CD4-positive, CD25-positive, alpha-beta regulatory T cell (primary cell): ENCODE results near the gene NR2C1. TPM values are rescaled to one million over a fixed set of nuclear protein-coding genes. Genes with fewer than 3 reads are reported as not detected.
"Not testable (repeated sequence)": the region's sequence is repeated elsewhere in the genome, so short reads cannot be mapped to it uniquely, and the experiment has no call there.

Experiments used
- ATAC-seq, 2 donors: fragments of 150-1000 bp; cut with Tn5 transposase; one replicate each; pipeline ENCODE4 v1.10.0; 2021; ENCODE audit warnings: low read depth in 2 of 2, moderate number of reproducible peaks in 2 of 2, moderate library complexity in 1 of 2
- DNase-seq, 3 donors: peaks; one replicate each; pipeline versions ENCODE4 v3.0.0 to v3.0.0-alpha.2; 2012 to 2022; ENCODE audit warnings: mixed read lengths in 1 of 3
- H3K27ac ChIP-seq: one replicate; pipeline ENCODE4 v1.7.0; 2013; ENCODE audit warnings: mild to moderate bottlenecking, low read length; ENCODE audit not compliant: insufficient read depth, poor library complexity, severe bottlenecking
- H3K27me3 ChIP-seq: one replicate; pipeline ENCODE4 v1.7.0; 2013; ENCODE audit warnings: low read length; ENCODE audit not compliant: control insufficient read depth, insufficient read depth
- H3K36me3 ChIP-seq: one replicate; pipeline ENCODE4 v1.7.0; 2013; ENCODE audit warnings: mild to moderate bottlenecking, low read length, moderate library complexity; ENCODE audit not compliant: control insufficient read depth, insufficient read depth
- H3K4me1 ChIP-seq: 2 replicates; pipeline ENCODE4 v1.7.0; 2013; ENCODE audit warnings: mild to moderate bottlenecking, low read length; ENCODE audit not compliant: insufficient read depth, control insufficient read depth, poor library complexity, severe bottlenecking
- H3K4me3 ChIP-seq: one replicate; pipeline ENCODE4 v1.7.0; 2013; ENCODE audit warnings: low read depth, mild to moderate bottlenecking, low read length, moderate library complexity
- H3K9me3 ChIP-seq, 2 experiments: 1 replicate in 1 of 2; 2 replicates in 1 of 2; pipeline ENCODE4 v1.7.0; 2013; ENCODE audit warnings: low read length in 2 of 2, mild to moderate bottlenecking in 1 of 2, moderate library complexity in 1 of 2; ENCODE audit not compliant: control insufficient read depth in 2 of 2
- H3K27ac Mint-ChIP-seq, 3 donors: one replicate each; pipeline ENCODE4 v1.8.0; 2020 to 2022; ENCODE audit warnings: mild to moderate bottlenecking in 3 of 3, mixed read lengths in 3 of 3, moderate library complexity in 2 of 3
- H3K27me3 Mint-ChIP-seq: one replicate; pipeline ENCODE4 v1.8.0; 2022; ENCODE audit warnings: mild to moderate bottlenecking, mixed read lengths
- H3K36me3 Mint-ChIP-seq: one replicate; pipeline ENCODE4 v1.8.0; 2020; ENCODE audit warnings: mixed read lengths
- H3K4me1 Mint-ChIP-seq, 4 donors: one replicate each; pipeline ENCODE4 v1.8.0; 2020 to 2022; ENCODE audit warnings: mixed read lengths in 4 of 4, mild to moderate bottlenecking in 1 of 4
- H3K4me3 Mint-ChIP-seq, 4 donors: one replicate each; pipeline ENCODE4 v1.8.0; 2020 to 2022; ENCODE audit warnings: mild to moderate bottlenecking in 4 of 4, mixed read lengths in 4 of 4, moderate library complexity in 3 of 4
- H3K9me3 Mint-ChIP-seq, 7 donors: one replicate each; pipeline ENCODE4 v1.8.0; 2020 to 2022; ENCODE audit warnings: mixed read lengths in 7 of 7, mild to moderate bottlenecking in 3 of 7, moderate library complexity in 2 of 7
- polyA plus RNA-seq, 4 donors: library from polyadenylated mRNA; unstranded; fragments of 300-500 nt; fragmentation: Illumina TruSeq; gene quantifications; one replicate each; pipeline ENCODE4 v1.2.3, GENCODE V29; 2021
- total RNA-seq: library from RNA; stranded (reverse); gene quantifications from one replicate; pipeline ENCODE4 v1.2.3, GENCODE V29; 2022

Gene NR2C1
- total and polyA plus RNA-seq, 5 donors from 2014 or later = 6.1 to 58.3 (median 9.7) TPM

- Histone ChIP-seq H3K9me3 (no peaks in the 10 kb centered on the region), H3K4me3 (no peak overlapping the region), H3K27me3 (no peaks in the 10 kb centered on the region), H3K36me3 (no peaks in the 10 kb centered on the region), H3K4me1 (peaks cover 8% of the 10 kb centered on the region), H3K27ac (no peak overlapping the region)
- Mint-ChIP-seq H3K36me3 (no peaks in the 10 kb centered on the region), H3K27me3 (peaks cover 7% of the 10 kb centered on the region), H3K27ac (no peak overlapping the region), H3K4me3 (no peak overlapping the region), H3K4me1 (peaks cover 5 to 17% (median 11%) of the 10 kb centered on the region in 4 donors), H3K9me3 (no peaks in the 10 kb centered on the region)
- DNase-seq (no peak), ATAC-seq (no peak)
Observed at GRCh38 chr12:95099270-95099790, 25.9 kb upstream of the NR2C1 start.

GRCh38 chr12:95096852-95097251, 23.4 kb upstream of the NR2C1 start:
- no peaks in the 10 kb centered on the region for H3K36me3 Mint-ChIP-seq
- H3K4me1 ChIP-seq = no peaks in the 10 kb centered on the region
- H3K27ac Mint-ChIP-seq = no peak overlapping the region
- H3K27ac ChIP-seq = no peak overlapping the region
- H3K9me3 Mint-ChIP-seq = no peaks in the 10 kb centered on the region
- peaks cover 7% of the 10 kb centered on the region for H3K27me3 Mint-ChIP-seq
- no peak for ATAC-seq
- no peaks in the 10 kb centered on the region for H3K27me3 ChIP-seq
- no peaks in the 10 kb centered on the region for H3K9me3 ChIP-seq
- H3K36me3 ChIP-seq = no peaks in the 10 kb centered on the region
- H3K4me3 Mint-ChIP-seq = no peak overlapping the region
- no peak for DNase-seq
- H3K4me3 ChIP-seq = no peak overlapping the region
- no peaks in the 10 kb centered on the region for H3K4me1 Mint-ChIP-seq

GRCh38 chr12:95096378-95096777, 23.0 kb upstream of the NR2C1 start:
- Histone ChIP-seq H3K36me3 (no peaks in the 10 kb centered on the region), H3K4me3 (no peak overlapping the region), H3K9me3 (no peaks in the 10 kb centered on the region), H3K27me3 (no peaks in the 10 kb centered on the region), H3K27ac (no peak overlapping the region), H3K4me1 (no peaks in the 10 kb centered on the region)
- Mint-ChIP-seq H3K27me3 (peaks cover 7% of the 10 kb centered on the region), H3K4me1 (no peaks in the 10 kb centered on the region), H3K36me3 (no peaks in the 10 kb centered on the region), H3K27ac (no peak overlapping the region), H3K4me3 (no peak overlapping the region), H3K9me3 (no peaks in the 10 kb centered on the region)
- DNase-seq (no peak), ATAC-seq (no peak)

GRCh38 chr12:95095866-95096265, 22.4 kb upstream of the NR2C1 start:
- not testable (repeated sequence) for H3K4me1 Mint-ChIP-seq, DNase-seq, H3K4me1 ChIP-seq, H3K27ac ChIP-seq, H3K27me3 ChIP-seq, ATAC-seq, H3K4me3 Mint-ChIP-seq, H3K27ac Mint-ChIP-seq, H3K36me3 ChIP-seq, H3K4me3 ChIP-seq, H3K9me3 ChIP-seq, H3K36me3 Mint-ChIP-seq, H3K27me3 Mint-ChIP-seq, H3K9me3 Mint-ChIP-seq

- Histone ChIP-seq H3K4me3 (no peak overlapping the region), H3K9me3 (no peaks in the 10 kb centered on the region), H3K4me1 (no peaks in the 10 kb centered on the region), H3K36me3 (no peaks in the 10 kb centered on the region), H3K27ac (no peak overlapping the region), H3K27me3 (peaks cover 2% of the 10 kb centered on the region)
- Mint-ChIP-seq H3K4me3 (no peak overlapping the region), H3K9me3 (peaks cover 0 to 1% (median 0%) of the 10 kb centered on the region in 7 donors), H3K36me3 (no peaks in the 10 kb centered on the region), H3K4me1 (peaks cover 0 to 6% (median 3%) of the 10 kb centered on the region in 4 donors), H3K27ac (no peak overlapping the region), H3K27me3 (peaks cover 16% of the 10 kb centered on the region)
- DNase-seq (no peak), ATAC-seq (no peak)
Observed at GRCh38 chr12:95089462-95089861, 16.0 kb upstream of the NR2C1 start.

- H3K36me3 Mint-ChIP-seq = no peaks in the 10 kb centered on the region
- peaks cover 0 to 6% (median 3%) of the 10 kb centered on the region in 4 donors for H3K4me1 Mint-ChIP-seq
- peaks cover 0 to 1% (median 0%) of the 10 kb centered on the region in 7 donors for H3K9me3 Mint-ChIP-seq
- Histone ChIP-seq H3K36me3 (no peaks in the 10 kb centered on the region), H3K4me3 (no peak overlapping the region), H3K4me1 (no peaks in the 10 kb centered on the region), H3K27ac (no peak overlapping the region), H3K9me3 (no peaks in the 10 kb centered on the region), H3K27me3 (peaks cover 2% of the 10 kb centered on the region)
- DNase-seq (no peak), ATAC-seq (no peak)
- H3K4me3 Mint-ChIP-seq = no peak overlapping the region
- H3K27ac Mint-ChIP-seq = no peak overlapping the region
- H3K27me3 Mint-ChIP-seq = peaks cover 16% of the 10 kb centered on the region
Observed at GRCh38 chr12:95088379-95088778, 15.0 kb upstream of the NR2C1 start.

- Mint-ChIP-seq H3K4me1 (peaks cover 0 to 6% (median 3%) of the 10 kb centered on the region in 4 donors), H3K27me3 (peaks cover 16% of the 10 kb centered on the region), H3K4me3 (no peak overlapping the region), H3K27ac (no peak overlapping the region), H3K9me3 (peaks cover 0 to 1% (median 0%) of the 10 kb centered on the region in 7 donors), H3K36me3 (no peaks in the 10 kb centered on the region)
- Histone ChIP-seq H3K36me3 (no peaks in the 10 kb centered on the region), H3K27me3 (peaks cover 2% of the 10 kb centered on the region), H3K9me3 (no peaks in the 10 kb centered on the region), H3K4me3 (no peak overlapping the region), H3K27ac (no peak overlapping the region), H3K4me1 (no peaks in the 10 kb centered on the region)
- DNase-seq (no peak), ATAC-seq (no peak)
Observed at GRCh38 chr12:95085612-95086011, 12.2 kb upstream of the NR2C1 start.

- no peak overlapping the region for H3K4me3 ChIP-seq
- Mint-ChIP-seq H3K9me3 (peaks cover 0 to 1% (median 0%) of the 10 kb centered on the region in 7 donors), H3K27me3 (peaks cover 10% of the 10 kb centered on the region), H3K27ac (no peak overlapping the region), H3K4me1 (peaks cover 0 to 6% (median 3%) of the 10 kb centered on the region in 4 donors), H3K4me3 (no peak overlapping the region), H3K36me3 (no peaks in the 10 kb centered on the region)
- H3K9me3 ChIP-seq = no peaks in the 10 kb centered on the region
- H3K27me3 ChIP-seq = no peaks in the 10 kb centered on the region
- DNase-seq (no peak), ATAC-seq (no peak)
- H3K27ac ChIP-seq = no peak overlapping the region
- no peaks in the 10 kb centered on the region for H3K4me1 ChIP-seq
- H3K36me3 ChIP-seq = no peaks in the 10 kb centered on the region
Observed at GRCh38 chr12:95083938-95084337, 10.5 kb upstream of the NR2C1 start.
